HG03442 (cell line): ENCODE measurements around the gene MAN1C1.
"Not testable (repeated sequence)": the region's sequence is repeated elsewhere in the genome, so short reads cannot be mapped to it uniquely, and the experiment has no call there.

Experiments
- ATAC-seq: cut with Tn5 transposase; IDR thresholded peaks from one replicate; pipeline ENCODE4 v1.9.1; 2021; ENCODE audit warnings: mild to moderate bottlenecking, moderate library complexity; ENCODE audit not compliant: unreplicated experiment

MAN1C1 gene

GRCh38 chr1:25631750-25632485 lies 15.3 kb downstream of the MAN1C1 start:
- no peak for ATAC-seq

GRCh38 chr1:25634066-25634465 lies 17.5 kb downstream of the MAN1C1 start:
- no peak for ATAC-seq

GRCh38 chr1:25634896-25635295 lies 18.3 kb downstream of the MAN1C1 start:
- ATAC-seq: no peak

- not testable (repeated sequence) for ATAC-seq
Measured at GRCh38 chr1:25636141-25636540, 19.6 kb downstream of the MAN1C1 start.

- ATAC-seq: no peak
Measured at GRCh38 chr1:25640646-25641328, 24.2 kb downstream of the MAN1C1 start.

- no peak for ATAC-seq
Measured at GRCh38 chr1:25641329-25641725, 24.7 kb downstream of the MAN1C1 start.

- no peak for ATAC-seq
Measured at GRCh38 chr1:25641931-25642573, 25.5 kb downstream of the MAN1C1 start.

- ATAC-seq: no peak
Measured at GRCh38 chr1:25642574-25643108, 26.1 kb downstream of the MAN1C1 start.

GRCh38 chr1:25643929-25644328 lies 27.3 kb downstream of the MAN1C1 start:
- ATAC-seq: no peak

- no peak for ATAC-seq
Measured at GRCh38 chr1:25644962-25645361, 28.4 kb downstream of the MAN1C1 start.

- ATAC-seq: no peak
Measured at GRCh38 chr1:25645637-25646400, 29.2 kb downstream of the MAN1C1 start.

GRCh38 chr1:25647106-25647505 lies 30.5 kb downstream of the MAN1C1 start:
- ATAC-seq: no peak

GRCh38 chr1:25647863-25648262 lies 31.3 kb downstream of the MAN1C1 start:
- no peak for ATAC-seq

GRCh38 chr1:25648681-25649440 lies 32.3 kb downstream of the MAN1C1 start:
- no peak for ATAC-seq

- no peak for ATAC-seq
Measured at GRCh38 chr1:25649505-25650288, 33.1 kb downstream of the MAN1C1 start.

GRCh38 chr1:25650289-25650576 lies 33.6 kb downstream of the MAN1C1 start:
- no peak for ATAC-seq

- ATAC-seq: no peak
Measured at GRCh38 chr1:25651036-25651640, 34.5 kb downstream of the MAN1C1 start.

- no peak for ATAC-seq
Measured at GRCh38 chr1:25651824-25652741, 35.5 kb downstream of the MAN1C1 start.
